B cell (primary cell): Measurements from ENCODE around the gene SLC24A4. TPM values are rescaled to one million over a fixed set of nuclear protein-coding genes. Genes with fewer than 3 reads are reported as not detected.

Source experiments
- ATAC-seq: fragments of 200-7000 bp; cut with Tn5 transposase; one replicate; pipeline ENCODE4 v1.10.0; 2021; ENCODE audit warnings: low read depth, mild to moderate bottlenecking, moderate number of reproducible peaks, moderate library complexity
- CTCF ChIA-PET: fragments of 350-600 bp; sonication (Branson Sonifier 250); formaldehyde crosslinking; loops from one replicate; lab custom pipeline; 2021; ENCODE audit warnings: antibody characterized with exemption, inconsistent platforms; lab: Charles Lee
- POLR2A ChIA-PET: fragments of 350-600 bp; sonication (Branson Sonifier 250); formaldehyde crosslinking; loops from one replicate; lab custom pipeline; 2021; ENCODE audit warnings: antibody characterized with exemption; lab: Charles Lee
- DNase-seq: peaks from one replicate; pipeline ENCODE4 v3.0.0; 2013
- H2AFZ ChIP-seq: 2 replicates; pipeline ENCODE4 v1.6.1; 2012; ENCODE audit warnings: mild to moderate bottlenecking, low read depth, low read length; ENCODE audit not compliant: insufficient read depth, poor library complexity, severe bottlenecking
- H3K27ac ChIP-seq, 2 donors: 1 replicate in 1 of 2; 2 replicates in 1 of 2; pipeline ENCODE4 v1.5.1; 2012 to 2013; ENCODE audit warnings: low read length in 2 of 2, mild to moderate bottlenecking in 2 of 2, moderate library complexity in 1 of 2
- H3K27me3 ChIP-seq, 4 experiments: fragments of 200-600 bp in 1 of 4; sonication (generic) in 1 of 4; replicated peaks in 1 of 4; 1 replicate in 2 of 4; 2 replicates in 2 of 4; pipeline versions ENCODE4 v1.6.1 to v1.7.0; 2013 to 2016; ENCODE audit warnings: low read length in 3 of 4, mild to moderate bottlenecking in 2 of 4, mixed read lengths in 1 of 4, moderate library complexity in 1 of 4; ENCODE audit not compliant: insufficient read depth in 4 of 4, control insufficient read depth in 3 of 4; ENCODE audit errors: control extremely low read depth in 1 of 4
- H3K36me3 ChIP-seq, 2 experiments: replicated peaks in 1 of 2; 1 replicate in 1 of 2; 2 replicates in 1 of 2; pipeline versions ENCODE4 v1.6.1 to v1.7.1; 2013; ENCODE audit warnings: low read length in 1 of 2; ENCODE audit not compliant: insufficient read depth in 2 of 2, control insufficient read depth in 1 of 2; ENCODE audit errors: control extremely low read depth in 1 of 2, extremely low read depth in 1 of 2
- H3K4me1 ChIP-seq, 2 donors: fragments of 200-600 bp in 1 of 2; sonication (generic) in 1 of 2; 1 replicate in 1 of 2; 2 replicates in 1 of 2; pipeline versions ENCODE4 v1.5.1 to v1.6.1; 2013 to 2017; ENCODE audit warnings: low read length in 2 of 2; ENCODE audit not compliant: control insufficient read depth in 2 of 2, insufficient read depth in 2 of 2
- H3K4me2 ChIP-seq: replicated peaks from 2 replicates; pipeline ENCODE3; 2012; ENCODE audit warnings: mild to moderate bottlenecking, low read depth, low read length; ENCODE audit not compliant: poor library complexity, severe bottlenecking
- H3K4me3 ChIP-seq, 5 experiments: fragments of 200-600 bp in 1 of 5; sonication (generic) in 1 of 5; 1 replicate in 3 of 5; 2 replicates in 2 of 5; pipeline versions ENCODE4 v1.5.1 to v1.7.0; 2011 to 2016; ENCODE audit warnings: low read length in 4 of 5, mild to moderate bottlenecking in 4 of 5, low read depth in 2 of 5, control low read depth in 1 of 5, moderate library complexity in 1 of 5; ENCODE audit not compliant: insufficient read depth in 1 of 5; ENCODE audit errors: control extremely low read depth in 1 of 5, extremely low read depth in 1 of 5
- H3K79me2 ChIP-seq: fragments of 200-600 bp; sonication (generic); one replicate; pipeline ENCODE4 v1.6.0; 2016; ENCODE audit warnings: low read length; ENCODE audit not compliant: control insufficient read depth, insufficient read depth
- H3K9ac ChIP-seq: fragments of 200-600 bp; sonication (generic); 2 replicates; pipeline ENCODE4 v1.6.1; 2017; ENCODE audit warnings: mild to moderate bottlenecking, low read length, moderate library complexity
- H3K9me3 ChIP-seq, 3 donors: one replicate each; pipeline versions ENCODE4 v1.6.1 to v1.7.1; 2013; ENCODE audit warnings: low read length in 2 of 3; ENCODE audit not compliant: control insufficient read depth in 2 of 3, insufficient read depth in 1 of 3; ENCODE audit errors: control extremely low read depth in 1 of 3
- H4K20me1 ChIP-seq: 2 replicates; pipeline ENCODE4 v1.6.0; 2012; ENCODE audit warnings: mild to moderate bottlenecking, low read length; ENCODE audit not compliant: insufficient read depth, control insufficient read depth, poor library complexity, severe bottlenecking
- H3K27ac Mint-ChIP-seq: one replicate; pipeline ENCODE4 v1.8.0; 2021; ENCODE audit warnings: mixed read lengths
- H3K27me3 Mint-ChIP-seq: one replicate; pipeline ENCODE4 v1.8.0; 2021; ENCODE audit warnings: mixed read lengths
- H3K4me1 Mint-ChIP-seq: one replicate; pipeline ENCODE4 v1.8.0; 2021; ENCODE audit warnings: mixed read lengths
- H3K4me3 Mint-ChIP-seq: one replicate; pipeline ENCODE4 v1.8.0; 2021; ENCODE audit warnings: mixed read lengths
- H3K9me3 Mint-ChIP-seq: one replicate; pipeline ENCODE4 v1.8.0; 2022; ENCODE audit warnings: mixed read lengths; ENCODE audit not compliant: insufficient read depth
- CTCF ChIP-seq: fragments of 200-600 bp; IDR thresholded peaks from one replicate; pipeline ENCODE4 v1.8.0; 2022; ENCODE audit warnings: antibody characterized with exemption, mild to moderate bottlenecking
- EZH2 ChIP-seq: IDR thresholded peaks from 2 replicates; pipeline ENCODE4 v1.6.1; 2012; ENCODE audit warnings: borderline replicate concordance, low read depth, mild to moderate bottlenecking, moderate library complexity, low read length; ENCODE audit not compliant: insufficient read depth, poor library complexity, severe bottlenecking
- WGBS: methylation state at CpG from one replicate; pipeline ENCODE4 v1.1.5; 2013; ENCODE audit warnings: missing lambda C conversion rate; ENCODE audit not compliant: insufficient coverage; 5-methylcytosine and 5-hydroxymethylcytosine counted together
- intact Hi-C: fragments of 100-400 bp; cut with micrococcal nuclease; formaldehyde crosslinking; loops from one replicate; pipeline ENCODE4 v1.10.0; 2022
- polyA plus RNA-seq: library from polyadenylated mRNA; depleted of rRNA; stranded (reverse); fragments of >200 nt; gene quantifications from 2 replicates; pipeline ENCODE4 v1.2.3, GENCODE V29; 2012
- total RNA-seq, 2 donors: library from RNA; stranded (reverse); fragments of 120-200 nt in 1 of 2; gene quantifications; 1 replicate in 1 of 2; 2 replicates in 1 of 2; pipeline versions ENCODE4 v1.2.3 to v1.2.4, GENCODE V29; 2013 to 2022

SLC24A4 gene
- total and polyA plus RNA-seq, 2 donors (not counting 1 experiment from before 2014, with no cell fraction given), result 0.19 TPM; not detected in 1

GRCh38 chr14:92447416-92448197 is 124.6 kb downstream of the SLC24A4 start:
- POLR2A ChIA-PET, result no interaction called here
- H3K9me3 ChIP-seq, result peaks cover 0 to 8% (median 0%) of the 10 kb centered on the region in 3 donors
- H4K20me1 ChIP-seq, result no peaks in the 10 kb centered on the region
- DNase-seq (no peak), ATAC-seq (no peak)
- no peaks in the 10 kb centered on the region for H3K27me3 ChIP-seq
- Mint-ChIP-seq H3K27ac (no peak overlapping the region), H3K27me3 (no peaks in the 10 kb centered on the region), H3K9me3 (no peaks in the 10 kb centered on the region), H3K4me3 (no peak overlapping the region), H3K4me1 (peaks cover 4% of the 10 kb centered on the region)
- H2AFZ ChIP-seq, result no peak overlapping the region
- 87% methylated on average over 8 of the region's 10 CpGs for WGBS
- H3K36me3 ChIP-seq, result no peaks in the 10 kb centered on the region
- no peaks in the 10 kb centered on the region for H3K79me2 ChIP-seq
- H3K4me3 ChIP-seq, result no peak overlapping the region
- peaks cover 3% of the 10 kb centered on the region in 2 donors for H3K4me1 ChIP-seq
- TF ChIP-seq EZH2 (no peak), CTCF (no peak)
- CTCF ChIA-PET, result no interaction called here
- no peak overlapping the region for H3K4me2 ChIP-seq
- no peak overlapping the region for H3K9ac ChIP-seq
- H3K27ac ChIP-seq, result no peak overlapping the region
- intact Hi-C loops, result no loop called here

DNA sequence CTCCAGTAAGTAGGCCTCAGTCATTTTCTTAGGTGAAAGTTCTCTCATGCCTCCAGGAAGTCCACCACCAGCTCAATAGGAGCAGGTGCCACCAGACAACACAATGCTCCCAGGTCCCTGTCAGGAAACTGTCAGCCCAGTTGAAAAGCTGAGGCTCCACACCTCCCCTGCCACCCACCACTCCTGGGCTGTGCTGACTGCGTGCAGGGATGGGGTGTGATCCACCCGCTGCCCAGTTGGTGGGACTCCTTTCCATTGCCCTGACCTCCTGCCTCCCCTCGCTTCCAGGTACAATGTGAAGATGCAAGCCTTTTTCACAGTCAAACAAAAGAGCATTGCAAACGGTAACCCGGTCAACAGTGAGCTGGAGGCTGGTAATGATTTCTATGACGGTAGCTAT is 125.8 kb downstream of the SLC24A4 start:
- WGBS, result 97% methylated on average over 6 of the region's 6 CpGs
- TF ChIP-seq CTCF, result no peak
- H3K79me2 ChIP-seq, result no peaks in the 10 kb centered on the region

More for the DNA sequence above, 125.8 kb downstream of the SLC24A4 start:
- no peaks in the 10 kb centered on the region for H3K27me3 Mint-ChIP-seq
- no peak overlapping the region for H2AFZ ChIP-seq
- H3K27me3 ChIP-seq, result no peaks in the 10 kb centered on the region
- H3K9ac ChIP-seq, result no peak overlapping the region
- intact Hi-C loops, result no loop called here
- H4K20me1 ChIP-seq, result no peaks in the 10 kb centered on the region
- ATAC-seq (no peak), DNase-seq (no peak)
- no peak overlapping the region for H3K4me2 ChIP-seq
- H3K27ac Mint-ChIP-seq, result no peak overlapping the region
- ChIA-PET POLR2A (interaction anchor here (0.6 kb wide), 1 partner anchor 217 kb away, joined by 8 read pairs; no protein-coding TSS in a partner anchor), CTCF (no interaction called here)
- no peaks in the 10 kb centered on the region for H3K36me3 ChIP-seq
- H3K4me1 ChIP-seq, result no peaks in the 10 kb centered on the region
- H3K27ac ChIP-seq, result no peak overlapping the region
- no peak overlapping the region for H3K4me3 Mint-ChIP-seq
- H3K9me3 Mint-ChIP-seq, result no peaks in the 10 kb centered on the region
- H3K4me1 Mint-ChIP-seq, result no peaks in the 10 kb centered on the region
- peaks cover 0 to 8% (median 0%) of the 10 kb centered on the region in 3 donors for H3K9me3 ChIP-seq
- H3K4me3 ChIP-seq, result no peak overlapping the region
